Measurements from ENCODE around the gene MALRD1. TPM values are rescaled to one million over a fixed set of nuclear protein-coding genes. Genes with fewer than 3 reads are reported as not detected.
A peak's percentile ranks its signal among the peaks of the same experiment; 100 is the strongest.

The MALRD1 gene
- total RNA-seq, 1 experiment from 2014 or later = not detected

DNA sequence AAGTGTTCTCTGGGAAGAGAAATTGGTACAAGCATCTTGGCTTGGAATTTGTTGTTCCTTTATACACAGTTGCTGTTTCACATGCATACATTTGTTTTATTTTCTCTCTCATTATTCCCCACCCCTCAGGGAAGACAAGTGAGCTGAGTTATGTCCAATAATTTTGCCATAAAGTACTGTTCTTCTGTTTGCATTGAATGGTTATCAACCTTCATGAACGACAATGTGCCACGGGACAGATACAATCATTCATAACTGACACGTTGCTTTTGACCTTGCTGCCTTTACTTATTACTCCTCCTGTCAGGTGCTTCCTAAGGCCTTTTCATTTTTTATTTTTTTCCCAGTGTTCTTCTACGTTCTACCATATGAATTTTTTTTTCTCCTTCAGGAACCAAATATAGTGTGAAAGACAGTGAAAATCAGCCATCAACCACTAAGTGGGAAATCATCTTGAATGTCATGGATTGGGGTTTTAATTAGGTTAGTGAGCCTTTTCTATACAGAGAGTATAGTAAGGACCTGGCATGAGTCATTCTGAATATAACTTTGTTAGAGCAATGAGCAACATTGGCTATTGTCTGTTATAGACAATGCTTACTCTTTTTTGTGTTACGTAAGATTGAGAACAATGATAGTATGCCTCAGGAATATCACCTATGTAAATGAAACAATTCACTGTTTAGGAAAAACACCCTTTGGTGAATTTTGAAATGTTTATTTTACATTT is 383.2 kb downstream of the MALRD1 start:
- ChIA-PET POLR2A (no interaction called here), CTCF (no interaction called here)
- no peaks in the 10 kb centered on the region for H3K27me3 Mint-ChIP-seq (ENCODE audit: insufficient read depth, unreplicated experiment)
- no TSS peak for BruUV-seq (replicated peaks)
- peak; percentile 53 for DNase-seq (ENCODE audit: unreplicated experiment)
- H3K4me3 Mint-ChIP-seq (ENCODE audit: unreplicated experiment) = no peak overlapping the region
- H3K4me1 Mint-ChIP-seq (ENCODE audit: insufficient read depth, unreplicated experiment) = no peaks in the 10 kb centered on the region
- no peak overlapping the region for H3K27ac Mint-ChIP-seq (ENCODE audit: low read depth, unreplicated experiment)
- intact Hi-C loops (cut with micrococcal nuclease) = no loop called here
- no peaks in the 10 kb centered on the region for H3K9me3 Mint-ChIP-seq (ENCODE audit: unreplicated experiment)
- TF ChIP-seq, protein P1, sequence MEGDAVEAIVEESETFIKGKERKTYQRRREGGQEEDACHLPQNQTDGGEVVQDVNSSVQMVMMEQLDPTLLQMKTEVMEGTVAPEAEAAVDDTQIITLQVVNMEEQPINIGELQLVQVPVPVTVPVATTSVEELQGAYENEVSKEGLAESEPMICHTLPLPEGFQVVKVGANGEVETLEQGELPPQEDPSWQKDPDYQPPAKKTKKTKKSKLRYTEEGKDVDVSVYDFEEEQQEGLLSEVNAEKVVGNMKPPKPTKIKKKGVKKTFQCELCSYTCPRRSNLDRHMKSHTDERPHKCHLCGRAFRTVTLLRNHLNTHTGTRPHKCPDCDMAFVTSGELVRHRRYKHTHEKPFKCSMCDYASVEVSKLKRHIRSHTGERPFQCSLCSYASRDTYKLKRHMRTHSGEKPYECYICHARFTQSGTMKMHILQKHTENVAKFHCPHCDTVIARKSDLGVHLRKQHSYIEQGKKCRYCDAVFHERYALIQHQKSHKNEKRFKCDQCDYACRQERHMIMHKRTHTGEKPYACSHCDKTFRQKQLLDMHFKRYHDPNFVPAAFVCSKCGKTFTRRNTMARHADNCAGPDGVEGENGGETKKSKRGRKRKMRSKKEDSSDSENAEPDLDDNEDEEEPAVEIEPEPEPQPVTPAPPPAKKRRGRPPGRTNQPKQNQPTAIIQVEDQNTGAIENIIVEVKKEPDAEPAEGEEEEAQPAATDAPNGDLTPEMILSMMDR (IDR thresholded peaks at IDR 0.05; ENCODE audit: unreplicated experiment) = no peak
- H3K36me3 Mint-ChIP-seq (ENCODE audit: insufficient read depth, unreplicated experiment) = no peaks in the 10 kb centered on the region

GRCh38 chr10:19449860-19450259 is 401.3 kb downstream of the MALRD1 start:
- TF ChIP-seq, protein P1 (IDR thresholded peaks at IDR 0.05; ENCODE audit: unreplicated experiment) = no peak
- CTCF ChIA-PET = no interaction called here
- no TSS peak for BruUV-seq (replicated peaks)
- Mint-ChIP-seq H3K36me3 (ENCODE audit: insufficient read depth, unreplicated experiment) (no peaks in the 10 kb centered on the region), H3K27me3 (ENCODE audit: insufficient read depth, unreplicated experiment) (no peaks in the 10 kb centered on the region), H3K4me1 (ENCODE audit: insufficient read depth, unreplicated experiment) (no peaks in the 10 kb centered on the region), H3K9me3 (ENCODE audit: unreplicated experiment) (peaks cover 3% of the 10 kb centered on the region), H3K4me3 (ENCODE audit: unreplicated experiment) (no peak overlapping the region), H3K27ac (ENCODE audit: low read depth, unreplicated experiment) (no peak overlapping the region)
- intact Hi-C loops (cut with micrococcal nuclease) = no loop called here
- POLR2A ChIA-PET = no interaction called here
- DNase-seq (ENCODE audit: unreplicated experiment) = no peak

GRCh38 chr10:19451356-19451755 is 402.8 kb downstream of the MALRD1 start:
- TF ChIP-seq, protein P1 (IDR thresholded peaks at IDR 0.05; ENCODE audit: unreplicated experiment) = no peak
- ChIA-PET POLR2A (no interaction called here), CTCF (no interaction called here)
- Mint-ChIP-seq H3K36me3 (ENCODE audit: insufficient read depth, unreplicated experiment) (no peaks in the 10 kb centered on the region), H3K27ac (ENCODE audit: low read depth, unreplicated experiment) (no peak overlapping the region), H3K4me1 (ENCODE audit: insufficient read depth, unreplicated experiment) (no peaks in the 10 kb centered on the region), H3K4me3 (ENCODE audit: unreplicated experiment) (no peak overlapping the region), H3K27me3 (ENCODE audit: insufficient read depth, unreplicated experiment) (no peaks in the 10 kb centered on the region), H3K9me3 (ENCODE audit: unreplicated experiment) (no peaks in the 10 kb centered on the region)
- no TSS peak for BruUV-seq (replicated peaks)
- no peak for DNase-seq (ENCODE audit: unreplicated experiment)
- intact Hi-C loops (cut with micrococcal nuclease) = no loop called here

DNA sequence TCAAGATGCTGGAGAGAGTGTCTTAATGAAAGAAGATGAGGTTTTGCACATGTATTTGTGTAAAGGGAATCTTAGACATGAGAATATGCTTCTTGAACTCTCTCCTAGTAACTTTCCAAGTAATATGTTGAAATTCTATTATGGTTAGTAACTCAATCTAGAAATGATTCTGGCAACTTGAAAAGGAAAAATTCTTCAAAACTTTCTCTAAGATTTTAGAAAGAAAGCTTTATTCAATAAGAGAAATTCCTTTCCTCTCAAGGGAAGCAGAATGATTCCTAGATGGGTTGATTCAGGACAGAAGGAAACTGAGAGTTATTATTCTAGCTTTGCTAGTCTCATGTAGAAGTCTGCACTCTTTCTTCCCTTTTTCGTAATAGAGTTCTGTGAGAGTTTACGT is 403.3 kb downstream of the MALRD1 start:
- DNase-seq (ENCODE audit: unreplicated experiment) = no peak
- H3K4me3 Mint-ChIP-seq (ENCODE audit: unreplicated experiment) = no peak overlapping the region
- H3K27ac Mint-ChIP-seq (ENCODE audit: low read depth, unreplicated experiment) = no peak overlapping the region
- H3K9me3 Mint-ChIP-seq (ENCODE audit: unreplicated experiment) = no peaks in the 10 kb centered on the region
- ChIA-PET CTCF (interaction anchor here (0.7 kb wide), 1 partner anchor 17 kb away, joined by 3 read pairs; no protein-coding TSS in a partner anchor), POLR2A (interaction anchor here (0.8 kb wide), 1 partner anchor 11 kb away, joined by 3 read pairs; no protein-coding TSS in a partner anchor)
- BruUV-seq (replicated peaks) = no TSS peak
- no peaks in the 10 kb centered on the region for H3K36me3 Mint-ChIP-seq (ENCODE audit: insufficient read depth, unreplicated experiment)
- H3K27me3 Mint-ChIP-seq (ENCODE audit: insufficient read depth, unreplicated experiment) = no peaks in the 10 kb centered on the region
- no peaks in the 10 kb centered on the region for H3K4me1 Mint-ChIP-seq (ENCODE audit: insufficient read depth, unreplicated experiment)
- intact Hi-C loops (cut with micrococcal nuclease) = no loop called here
- TF ChIP-seq, protein P1 (IDR thresholded peaks at IDR 0.05; ENCODE audit: unreplicated experiment) = no peak

Measured in MCF 10A (cell line).